Ovary (tissue), 3 donors: ENCODE measurements around the gene KCNQ4.

Experiments used
- EP300 ChIP-seq: sonication (generic); formaldehyde crosslinking; IDR thresholded peaks from one replicate; pipeline ENCODE4 v1.6.1; 2017; ENCODE audit warnings: antibody characterized with exemption
- POLR2A ChIP-seq: fragments of 450-650 bp; IDR thresholded peaks from one replicate; pipeline ENCODE4 v1.6.1; 2017; ENCODE audit warnings: antibody characterized with exemption, mild to moderate bottlenecking, moderate library complexity
- TF ChIP-seq, protein P1 (sequence below), 3 donors: fragments of 450-650 bp in 2 of 3; fragments of 200-600 bp in 1 of 3; IDR thresholded peaks; one replicate each; pipeline versions ENCODE4 v1.5.1 to v1.8.0; 2016 to 2022; ENCODE audit warnings: antibody characterized with exemption in 3 of 3, mild to moderate bottlenecking in 1 of 3
- donor health status: DM: no; HTN: no; CAD: no.

DNA sequence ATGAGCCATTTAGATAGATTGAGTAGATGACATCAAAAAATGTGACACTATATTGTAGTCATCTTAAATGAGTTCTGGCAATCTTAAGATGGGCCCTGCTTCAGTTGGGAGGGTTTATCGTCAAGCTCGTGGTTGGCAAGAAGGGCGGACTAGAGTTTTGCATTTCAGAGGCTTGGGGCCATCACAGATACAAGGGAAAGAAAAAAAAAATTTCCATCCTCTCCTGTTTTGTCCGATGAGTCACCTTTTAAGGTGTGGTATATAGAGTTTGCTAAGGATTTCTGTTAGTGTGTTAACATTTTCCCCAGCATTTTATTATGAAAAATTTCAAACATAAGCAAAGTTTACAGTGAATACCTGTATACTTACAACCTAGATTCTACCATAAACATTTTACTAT is 31.8 kb upstream of the KCNQ4 start:
- TF ChIP-seq, protein P1, sequence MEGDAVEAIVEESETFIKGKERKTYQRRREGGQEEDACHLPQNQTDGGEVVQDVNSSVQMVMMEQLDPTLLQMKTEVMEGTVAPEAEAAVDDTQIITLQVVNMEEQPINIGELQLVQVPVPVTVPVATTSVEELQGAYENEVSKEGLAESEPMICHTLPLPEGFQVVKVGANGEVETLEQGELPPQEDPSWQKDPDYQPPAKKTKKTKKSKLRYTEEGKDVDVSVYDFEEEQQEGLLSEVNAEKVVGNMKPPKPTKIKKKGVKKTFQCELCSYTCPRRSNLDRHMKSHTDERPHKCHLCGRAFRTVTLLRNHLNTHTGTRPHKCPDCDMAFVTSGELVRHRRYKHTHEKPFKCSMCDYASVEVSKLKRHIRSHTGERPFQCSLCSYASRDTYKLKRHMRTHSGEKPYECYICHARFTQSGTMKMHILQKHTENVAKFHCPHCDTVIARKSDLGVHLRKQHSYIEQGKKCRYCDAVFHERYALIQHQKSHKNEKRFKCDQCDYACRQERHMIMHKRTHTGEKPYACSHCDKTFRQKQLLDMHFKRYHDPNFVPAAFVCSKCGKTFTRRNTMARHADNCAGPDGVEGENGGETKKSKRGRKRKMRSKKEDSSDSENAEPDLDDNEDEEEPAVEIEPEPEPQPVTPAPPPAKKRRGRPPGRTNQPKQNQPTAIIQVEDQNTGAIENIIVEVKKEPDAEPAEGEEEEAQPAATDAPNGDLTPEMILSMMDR (IDR thresholded peaks at IDR 0.05) = no peak
- no peak for TF ChIP-seq EP300
- no peak for TF ChIP-seq POLR2A
